ENCODE results near the gene CCDC117.
"Not testable (repeated sequence)": the region's sequence is repeated elsewhere in the genome, so short reads cannot be mapped to it uniquely, and the experiment has no call there.

The CCDC117 gene

DNA sequence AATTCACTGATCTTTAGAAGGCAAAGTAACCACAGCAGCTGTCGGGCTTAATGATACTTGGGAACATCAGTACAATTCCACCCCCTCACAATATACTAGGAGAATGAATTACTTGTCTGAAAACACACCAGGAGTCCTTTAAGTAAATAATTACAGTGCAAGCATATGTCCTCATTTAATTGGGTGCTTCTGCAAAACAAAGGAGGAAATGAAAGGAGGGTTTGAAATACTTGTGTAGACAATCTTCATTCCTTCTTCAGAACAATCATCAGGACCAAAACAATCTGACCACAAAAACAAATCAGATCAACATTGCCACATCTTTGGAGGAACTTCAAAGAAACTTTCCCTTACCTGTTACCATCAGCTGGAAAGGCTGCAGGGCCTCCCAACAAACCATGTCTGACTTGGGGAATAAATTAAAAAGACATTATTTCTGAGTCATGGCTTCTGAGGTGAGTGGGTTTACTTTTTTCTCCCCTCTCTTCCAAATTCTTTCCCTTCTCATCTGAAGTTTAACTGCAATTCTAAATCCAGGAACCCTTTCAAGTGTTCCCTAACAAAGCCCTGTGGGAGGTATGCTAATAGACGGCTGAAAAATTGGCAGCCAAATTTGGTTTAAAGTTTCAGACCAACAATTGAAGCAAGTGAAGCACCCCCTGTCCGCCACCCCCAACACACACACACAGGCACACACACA, 12.5 kb upstream of the CCDC117 start:
- no peak overlapping the region for H3K4me3 ChIP-seq (ENCODE audit: control insufficient read depth, low read depth, low read length)
- no peak for DNase-seq (ENCODE audit: low read depth)
- TF ChIP-seq, protein P1, sequence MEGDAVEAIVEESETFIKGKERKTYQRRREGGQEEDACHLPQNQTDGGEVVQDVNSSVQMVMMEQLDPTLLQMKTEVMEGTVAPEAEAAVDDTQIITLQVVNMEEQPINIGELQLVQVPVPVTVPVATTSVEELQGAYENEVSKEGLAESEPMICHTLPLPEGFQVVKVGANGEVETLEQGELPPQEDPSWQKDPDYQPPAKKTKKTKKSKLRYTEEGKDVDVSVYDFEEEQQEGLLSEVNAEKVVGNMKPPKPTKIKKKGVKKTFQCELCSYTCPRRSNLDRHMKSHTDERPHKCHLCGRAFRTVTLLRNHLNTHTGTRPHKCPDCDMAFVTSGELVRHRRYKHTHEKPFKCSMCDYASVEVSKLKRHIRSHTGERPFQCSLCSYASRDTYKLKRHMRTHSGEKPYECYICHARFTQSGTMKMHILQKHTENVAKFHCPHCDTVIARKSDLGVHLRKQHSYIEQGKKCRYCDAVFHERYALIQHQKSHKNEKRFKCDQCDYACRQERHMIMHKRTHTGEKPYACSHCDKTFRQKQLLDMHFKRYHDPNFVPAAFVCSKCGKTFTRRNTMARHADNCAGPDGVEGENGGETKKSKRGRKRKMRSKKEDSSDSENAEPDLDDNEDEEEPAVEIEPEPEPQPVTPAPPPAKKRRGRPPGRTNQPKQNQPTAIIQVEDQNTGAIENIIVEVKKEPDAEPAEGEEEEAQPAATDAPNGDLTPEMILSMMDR (IDR thresholded peaks at IDR 0.05; ENCODE audit: control insufficient read depth, insufficient read depth, low read depth, low read length, missing control alignments), result no peak

DNA sequence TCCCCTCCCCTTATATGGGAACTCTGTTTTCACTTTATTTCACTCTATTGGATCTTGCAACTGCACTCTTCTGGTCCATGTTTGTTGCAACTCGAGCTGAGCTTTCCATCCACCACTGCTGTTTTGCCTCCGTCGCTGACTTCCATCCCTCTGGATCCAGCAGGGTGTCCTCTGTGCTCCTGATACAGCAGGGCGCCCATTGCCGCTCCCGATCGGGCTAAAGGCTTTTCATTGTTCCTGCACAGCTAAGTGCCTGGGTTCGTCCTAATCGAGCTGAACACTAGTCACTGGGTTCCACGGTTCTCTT, 11.1 kb upstream of the CCDC117 start:
- TF ChIP-seq, protein P1 (IDR thresholded peaks at IDR 0.05; ENCODE audit: control insufficient read depth, insufficient read depth, low read depth, low read length, missing control alignments), result no peak
- H3K4me3 ChIP-seq (ENCODE audit: control insufficient read depth, low read depth, low read length), result no peak overlapping the region
- no peak for DNase-seq (ENCODE audit: low read depth)

DNA sequence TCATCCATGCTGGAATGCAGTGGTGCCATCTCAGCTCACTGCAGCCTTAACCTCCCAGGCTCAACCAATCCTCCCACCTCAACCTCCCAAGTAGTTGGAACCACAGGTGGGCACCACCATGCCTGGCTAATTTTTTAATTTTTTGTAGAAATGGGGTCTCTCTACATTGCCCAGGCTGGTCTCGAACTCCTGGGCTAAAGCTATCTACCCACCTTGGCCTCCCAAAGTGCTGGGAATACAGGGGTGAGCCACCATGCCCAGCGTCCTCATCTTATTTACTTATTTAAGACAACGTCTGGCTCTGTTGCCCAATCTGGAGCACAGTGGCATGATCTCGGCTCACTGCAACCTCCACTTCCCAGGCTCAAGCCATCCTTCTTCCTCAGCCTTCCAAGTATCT, 10.5 kb upstream of the CCDC117 start:
- DNase-seq (ENCODE audit: low read depth); H3K4me3 ChIP-seq (ENCODE audit: control insufficient read depth, low read depth, low read length): not testable (repeated sequence)

DNA sequence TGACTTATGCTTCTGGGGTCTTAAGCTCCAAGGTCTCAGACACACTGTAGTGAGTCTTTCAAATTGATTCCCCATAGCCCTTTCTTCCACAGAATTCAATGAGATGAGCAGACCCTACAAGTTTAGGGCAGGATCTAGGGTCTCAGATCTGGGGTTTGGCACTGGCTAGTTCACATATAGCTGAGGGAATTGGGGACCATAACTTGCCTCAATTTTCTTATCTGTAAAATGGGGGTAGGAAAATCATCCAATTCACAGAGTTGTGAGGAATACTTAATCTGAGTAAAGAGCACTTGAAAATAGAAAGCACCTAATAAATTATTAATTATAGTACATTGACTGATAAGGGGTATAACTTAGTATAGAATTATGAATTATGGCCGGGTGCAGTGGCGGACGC, 5.9 kb upstream of the CCDC117 start:
- no peak for DNase-seq (ENCODE audit: low read depth)
- TF ChIP-seq, protein P1 (IDR thresholded peaks at IDR 0.05; ENCODE audit: control insufficient read depth, insufficient read depth, low read depth, low read length, missing control alignments), result no peak
- no peak overlapping the region for H3K4me3 ChIP-seq (ENCODE audit: control insufficient read depth, low read depth, low read length)

DNA sequence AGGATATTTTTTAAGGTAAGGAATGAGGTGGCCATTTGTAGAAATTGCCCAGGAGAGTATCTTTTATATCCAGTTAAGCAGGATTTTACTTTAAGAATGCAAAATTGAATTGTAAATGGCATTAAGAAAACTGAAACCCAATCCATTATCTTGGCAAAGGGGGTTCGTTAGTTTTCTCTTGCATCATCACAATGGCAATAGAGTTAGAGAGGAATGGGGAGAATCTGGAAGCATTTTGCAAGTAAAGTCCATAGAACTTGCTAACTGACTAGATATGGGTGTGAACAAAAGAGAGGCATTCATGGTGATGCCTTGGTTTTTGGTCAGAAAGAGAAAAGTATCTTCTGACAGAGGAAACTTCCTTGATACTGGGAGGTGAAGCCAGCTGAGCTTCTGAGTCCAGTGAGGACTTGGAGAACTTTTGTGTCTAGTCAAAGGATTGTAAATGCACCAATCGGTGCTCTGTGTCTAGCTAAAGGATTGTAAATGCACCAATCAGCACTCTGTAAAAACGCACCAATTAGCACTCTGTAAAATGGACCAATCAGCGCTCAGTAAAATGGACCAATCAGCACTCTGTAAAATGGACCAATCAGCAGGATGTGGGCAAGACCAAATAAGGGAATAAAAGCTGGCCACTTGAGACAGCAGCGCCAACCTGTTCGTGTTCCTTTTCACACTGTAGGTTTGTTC, 3.6 kb upstream of the CCDC117 start:
- no peak for DNase-seq (ENCODE audit: low read depth)
- H3K4me3 ChIP-seq (ENCODE audit: control insufficient read depth, low read depth, low read length), result no peak overlapping the region
- TF ChIP-seq, protein P1 (IDR thresholded peaks at IDR 0.05; ENCODE audit: control insufficient read depth, insufficient read depth, low read depth, low read length, missing control alignments), result no peak

DNA sequence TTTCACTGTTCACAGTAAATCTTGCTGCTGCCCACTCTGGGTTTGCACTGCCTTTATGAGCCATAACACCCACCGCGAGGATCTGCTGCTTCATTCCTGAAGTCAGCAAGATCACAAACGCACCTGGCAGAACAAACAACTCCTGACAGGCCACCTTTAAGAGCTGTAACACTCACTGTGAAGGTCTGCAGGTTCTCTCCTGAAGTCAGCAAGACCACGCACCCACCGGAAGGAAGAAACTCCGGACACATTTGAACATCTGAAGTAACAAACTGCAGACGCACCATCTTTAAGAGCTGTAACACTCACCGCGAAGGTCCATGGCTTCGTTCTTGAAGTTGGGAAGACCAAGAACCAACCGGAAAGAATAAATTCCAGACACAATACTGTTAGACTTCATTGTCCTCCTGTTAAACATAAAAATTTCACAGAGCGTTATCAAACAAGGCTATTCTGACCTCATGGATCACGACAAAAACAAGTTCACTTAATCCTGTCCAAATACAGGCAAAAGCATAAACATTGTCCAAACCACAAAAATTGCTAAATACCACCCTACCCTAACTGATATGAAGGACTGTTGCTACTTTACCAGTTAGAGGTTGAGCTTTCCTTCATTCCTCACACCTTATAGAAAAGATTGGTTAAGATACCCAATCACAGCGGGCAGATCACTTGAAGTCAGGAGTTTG, 3.0 kb upstream of the CCDC117 start:
- no peak overlapping the region for H3K4me3 ChIP-seq (ENCODE audit: control insufficient read depth, low read depth, low read length)
- no peak for DNase-seq (ENCODE audit: low read depth)
- TF ChIP-seq, protein P1 (IDR thresholded peaks at IDR 0.05; ENCODE audit: control insufficient read depth, insufficient read depth, low read depth, low read length, missing control alignments), result no peak

DNA sequence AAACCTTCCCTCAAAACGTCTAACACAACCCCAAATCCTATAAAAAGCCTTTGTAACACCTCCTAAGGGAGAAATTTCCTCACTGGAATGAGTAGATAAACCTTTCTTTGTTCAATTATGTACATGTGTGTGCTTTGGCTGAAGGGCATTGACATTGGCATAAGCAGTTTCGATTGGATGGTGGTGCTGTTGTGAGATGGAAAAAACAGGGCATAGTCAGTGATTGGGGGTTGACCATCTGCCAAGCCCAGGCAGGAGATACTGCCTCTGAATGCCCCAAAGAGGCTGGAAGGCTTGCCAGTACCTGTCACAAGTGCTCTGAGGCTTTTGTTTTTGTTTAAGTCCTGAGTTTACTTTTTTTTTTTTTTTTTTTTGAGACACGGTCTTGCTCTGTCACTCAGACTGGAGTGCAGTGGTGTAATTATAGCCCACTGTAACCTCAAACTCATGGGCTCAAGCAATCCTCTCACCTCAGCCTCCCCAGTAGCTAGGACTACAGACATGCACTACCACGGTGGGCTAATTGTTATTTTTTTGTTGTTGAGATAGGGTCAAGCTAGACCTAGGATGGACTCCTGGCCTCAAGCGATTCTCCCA, 1.2 kb upstream of the CCDC117 start:
- DNase-seq (ENCODE audit: low read depth), result no peak
- no peak overlapping the region for H3K4me3 ChIP-seq (ENCODE audit: control insufficient read depth, low read depth, low read length)
- TF ChIP-seq, protein P1 (IDR thresholded peaks at IDR 0.05; ENCODE audit: control insufficient read depth, insufficient read depth, low read depth, low read length, missing control alignments), result no peak
